WTC11 (cell line): ENCODE measurements around the gene PQBP1. TPM values are rescaled to one million over a fixed set of nuclear protein-coding genes. Genes with fewer than 3 reads are reported as not detected.

ENCODE experiments used
- IRF1 ChIP-seq: sonication (generic); formaldehyde crosslinking; IDR thresholded peaks from 2 replicates; pipeline ENCODE4 v1.8.0; 2023; ENCODE audit warnings: missing genetic modification reagents
- RELA ChIP-seq: sonication (generic); formaldehyde crosslinking; IDR thresholded peaks from 2 replicates; pipeline ENCODE4 v1.8.1; 2022; ENCODE audit warnings: missing genetic modification reagents, mild to moderate bottlenecking, borderline replicate concordance
- ZSCAN18 ChIP-seq: fragments of 250-450 bp; sonication (Bioruptor Pico); IDR thresholded peaks from 2 replicates; pipeline ENCODE4 v2.1.2; 2022; ENCODE audit warnings: mild to moderate bottlenecking, moderate library complexity
- total RNA-seq: library from RNA; stranded (reverse); gene quantifications from 3 replicates; pipeline ENCODE4 v1.2.3, GENCODE V29; 2021

The PQBP1 gene
- total RNA-seq, 1 experiment from 2014 or later, result 79.4 TPM

GRCh38 chrX:48948589-48948988 is 50.9 kb downstream of the PQBP1 start (continued):
- TF ChIP-seq IRF1 (no peak), RELA (CRISPR knock-in tag) (no peak), ZSCAN18 (CRISPR knock-in tag) (no peak)
- TF ChIP-seq, all 79 proteins: peak for 0

Other genes starting within 250 kb of the PQBP1 start
- gene WAS, start 214.1 kb upstream of the PQBP1 start, total RNA-seq, result 0.79 to 1.6 TPM (median 0.96 TPM) in 3 replicates
- gene SUV39H1, start 201.2 kb upstream of the PQBP1 start, total RNA-seq, result 14.2 to 16.5 TPM (median 16.4 TPM) in 3 replicates
- gene GLOD5, start 136.2 kb upstream of the PQBP1 start, total RNA-seq, result 0.27 TPM in 1 of 3 replicates, not detected in the others
- 0.25 to 0.27 TPM (median 0.26 TPM) in 3 replicates for gene GATA1, start 111.3 kb upstream of the PQBP1 start, total RNA-seq
- gene HDAC6, start 95.9 kb upstream of the PQBP1 start, total RNA-seq, result 58.5 to 60.3 TPM (median 59.2 TPM) in 3 replicates
- not detected in 3 replicates for gene ERAS, start 71.4 kb upstream of the PQBP1 start, total RNA-seq
- 7.4 to 8.0 TPM (median 7.5 TPM) in 3 replicates for gene PCSK1N, start 62.3 kb upstream of the PQBP1 start, total RNA-seq
- gene TIMM17B, start 162 bp upstream of the PQBP1 start, total RNA-seq, result 99.6 to 120 TPM (median 114 TPM) in 3 replicates
- gene SLC35A2, start 13.7 kb downstream of the PQBP1 start, total RNA-seq, result 18.0 to 21.0 TPM (median 20.2 TPM) in 3 replicates
- 146 to 184 TPM (median 182 TPM) in 3 replicates for gene PIM2, start 21.1 kb downstream of the PQBP1 start, total RNA-seq
- 50.9 to 52.6 TPM (median 51.1 TPM) in 3 replicates for gene OTUD5, start 59.7 kb downstream of the PQBP1 start, total RNA-seq
- gene KCND1, start 73.9 kb downstream of the PQBP1 start, total RNA-seq, result 4.9 to 5.4 TPM (median 5.2 TPM) in 3 replicates
- gene GRIPAP1, start 104.3 kb downstream of the PQBP1 start, total RNA-seq, result 60.0 to 70.7 TPM (median 60.9 TPM) in 3 replicates
- gene TFE3, start 145.4 kb downstream of the PQBP1 start, total RNA-seq, result 46.4 to 51.2 TPM (median 50.0 TPM) in 3 replicates
- gene CCDC120, start 161.1 kb downstream of the PQBP1 start, total RNA-seq, result 13.0 to 15.2 TPM (median 14.4 TPM) in 3 replicates
- gene PRAF2, start 176.1 kb downstream of the PQBP1 start, total RNA-seq, result 14.8 to 16.1 TPM (median 15.0 TPM) in 3 replicates
- 20.0 to 23.9 TPM (median 21.4 TPM) in 3 replicates for gene WDR45, start 182.0 kb downstream of the PQBP1 start, total RNA-seq
- gene GPKOW, start 225.8 kb downstream of the PQBP1 start, total RNA-seq, result 18.5 to 19.9 TPM (median 19.0 TPM) in 3 replicates